Dermis blood vessel endothelial cell (primary cell): ENCODE data around the gene CMTM3. TPM values are rescaled to one million over a fixed set of nuclear protein-coding genes. Genes with fewer than 3 reads are reported as not detected.

Experiments
- total RNA-seq: library from RNA; depleted of rRNA; stranded (reverse); fragments of >200 nt; gene quantifications from 2 replicates; pipeline ENCODE4 v1.2.3, GENCODE V29; 2014

The CMTM3 gene
- total RNA-seq, 1 donor from 2014 or later: 23.3 TPM

Other genes with a start within 250 kb of the CMTM3 start
- gene CDH5, start 238.0 kb upstream of the CMTM3 start, total RNA-seq: 713 and 795 TPM in 2 replicates
- 0.09 and 0.34 TPM in 2 replicates for gene BEAN1, start 177.4 kb upstream of the CMTM3 start, total RNA-seq
- gene TK2, start 54.6 kb upstream of the CMTM3 start, total RNA-seq: 41.0 and 46.5 TPM in 2 replicates
- 75.6 and 102 TPM in 2 replicates for gene CKLF, start 52.1 kb upstream of the CMTM3 start, total RNA-seq
- gene CMTM1, start 38.3 kb upstream of the CMTM3 start, total RNA-seq: 2.7 and 3.6 TPM in 2 replicates
- 0.34 TPM in 1 of 2 replicates, not detected in the other for gene CMTM2, start 25.2 kb upstream of the CMTM3 start, total RNA-seq
- 8.8 and 11.6 TPM in 2 replicates for gene CMTM4, start 92.0 kb downstream of the CMTM3 start, total RNA-seq
- 112 and 219 TPM in 2 replicates for gene DYNC1LI2, start 146.9 kb downstream of the CMTM3 start, total RNA-seq
- 0.17 TPM in 1 of 2 replicates, not detected in the other for gene TERB1, start 196.9 kb downstream of the CMTM3 start, total RNA-seq
- gene NAE1, start 226.3 kb downstream of the CMTM3 start, total RNA-seq: 48.8 and 68.7 TPM in 2 replicates
- gene CA7, start 239.7 kb downstream of the CMTM3 start, total RNA-seq: not detected in 2 replicates